ENCODE results near the gene MGME1.

The MGME1 gene

DNA sequence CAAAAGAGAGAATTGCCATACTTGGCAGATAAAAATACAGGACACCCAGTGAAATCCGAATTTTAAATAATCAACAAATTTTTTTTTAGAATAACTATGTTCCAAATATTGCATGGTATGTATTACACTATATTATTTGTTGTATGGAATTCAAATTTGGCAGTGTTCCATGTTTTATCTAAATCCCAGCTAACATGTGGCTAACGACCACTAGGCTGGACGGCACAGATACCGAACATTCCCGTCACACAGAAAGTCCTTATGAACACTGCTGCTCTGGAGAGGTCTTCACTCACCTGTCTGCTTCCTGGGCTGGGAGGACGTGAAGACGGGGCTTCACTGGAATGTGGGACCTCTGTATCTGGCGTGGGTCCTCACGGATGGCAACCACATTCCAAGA is 33.1 kb upstream of the MGME1 start:
- no peak for TF ChIP-seq SUZ12 (IDR thresholded peaks at IDR 0.05; ENCODE audit: extremely low read depth, insufficient read depth, insufficient read length)
- peaks cover 5% of the 10 kb centered on the region for H3K36me3 ChIP-seq (ENCODE audit: insufficient read depth, insufficient read length, low read length)
- peaks cover 12% of the 10 kb centered on the region for H3K4me1 ChIP-seq (ENCODE audit: insufficient read depth, insufficient read length)
- no peak for DNase-seq (ENCODE audit: low read depth, low spot score)
- no peak overlapping the region for H3K9ac ChIP-seq (ENCODE audit: insufficient read length, low read depth)
- no peak overlapping the region for H3K4me3 ChIP-seq (ENCODE audit: insufficient read length, low read depth)
- H3K9me3 ChIP-seq (ENCODE audit: insufficient read depth, low read length), result peaks cover 10% of the 10 kb centered on the region; the same call in 1 of the 2 replicates
- no peaks in the 10 kb centered on the region for H3K27me3 ChIP-seq (ENCODE audit: insufficient read depth, insufficient read length)

- TF ChIP-seq ZNF274 (IDR thresholded peaks at IDR 0.05; ENCODE audit: low read depth, low read length), result no peak
- TF ChIP-seq YY1 (IDR thresholded peaks at IDR 0.05; ENCODE audit: insufficient read depth, insufficient read length), result no peak
- no peak for TF ChIP-seq SUZ12 (IDR thresholded peaks at IDR 0.05; ENCODE audit: extremely low read depth, insufficient read depth, insufficient read length)
- Histone ChIP-seq H3K4me1 (ENCODE audit: insufficient read depth, insufficient read length) (peaks cover 12% of the 10 kb centered on the region), H3K4me3 (ENCODE audit: insufficient read length, low read depth) (no peak overlapping the region), H3K27me3 (ENCODE audit: insufficient read depth, insufficient read length) (no peaks in the 10 kb centered on the region), H3K9me3 (ENCODE audit: insufficient read depth, low read length) (peaks cover 5% of the 10 kb centered on the region; the same call in 1 of the 2 replicates), H3K36me3 (ENCODE audit: insufficient read depth, insufficient read length, low read length) (peaks cover 10% of the 10 kb centered on the region), H3K9ac (ENCODE audit: insufficient read length, low read depth) (no peak overlapping the region)
- no peak for DNase-seq (ENCODE audit: low read depth, low spot score)
Measured at GRCh38 chr20:17936286-17936760, 32.5 kb upstream of the MGME1 start.

GRCh38 chr20:17936761-17937732 is 31.8 kb upstream of the MGME1 start:
- Histone ChIP-seq H3K9me3 (ENCODE audit: insufficient read depth, low read length) (no peaks in the 10 kb centered on the region), H3K4me3 (ENCODE audit: insufficient read length, low read depth) (no peak overlapping the region), H3K36me3 (ENCODE audit: insufficient read depth, insufficient read length, low read length) (peaks cover 17% of the 10 kb centered on the region), H3K27me3 (ENCODE audit: insufficient read depth, insufficient read length) (no peaks in the 10 kb centered on the region), H3K9ac (ENCODE audit: insufficient read length, low read depth) (no peak overlapping the region), H3K4me1 (ENCODE audit: insufficient read depth, insufficient read length) (peaks cover 12% of the 10 kb centered on the region)
- TF ChIP-seq SUZ12 (IDR thresholded peaks at IDR 0.05; ENCODE audit: extremely low read depth, insufficient read depth, insufficient read length), result no peak
- no peak for DNase-seq (ENCODE audit: low read depth, low spot score)

DNA sequence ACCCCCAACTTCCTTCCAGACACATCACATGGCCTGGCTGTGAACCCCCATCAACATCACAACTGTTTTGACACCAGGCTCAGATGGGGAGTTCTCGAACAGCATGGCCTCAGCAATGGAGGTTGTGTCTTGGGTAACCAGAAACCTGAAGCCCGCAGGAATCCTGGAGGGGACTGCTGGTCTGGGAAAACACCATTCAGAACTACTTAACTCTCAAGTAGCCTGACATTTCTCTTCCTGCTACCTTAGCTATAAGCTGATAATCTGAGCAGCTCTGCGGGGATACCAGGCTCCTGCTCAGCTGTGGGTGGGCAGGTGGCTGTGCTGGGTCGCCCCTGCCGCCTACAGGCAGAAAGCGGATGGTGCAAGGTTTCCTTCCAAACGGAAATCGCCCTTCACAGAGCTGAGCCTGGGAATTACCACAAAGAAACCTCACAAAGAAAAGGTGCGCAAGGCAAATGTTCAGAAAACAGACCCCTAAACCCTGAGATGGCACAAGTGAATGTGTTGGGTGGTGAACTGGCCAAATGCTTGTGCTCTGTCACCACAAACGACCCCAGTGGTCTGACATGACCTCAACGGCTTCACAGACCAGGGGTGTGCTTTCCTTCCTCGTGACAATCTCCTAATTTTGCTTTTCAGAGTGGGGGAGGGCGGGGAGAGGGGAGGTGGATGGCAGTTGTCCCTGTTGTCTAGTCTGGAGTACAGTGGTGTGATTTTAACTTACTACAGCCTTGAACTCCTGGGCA is 29.8 kb upstream of the MGME1 start:
- TF ChIP-seq ZNF274 (IDR thresholded peaks at IDR 0.05; ENCODE audit: low read depth, low read length) (no peak), SUZ12 (IDR thresholded peaks at IDR 0.05; ENCODE audit: extremely low read depth, insufficient read depth, insufficient read length) (no peak), YY1 (IDR thresholded peaks at IDR 0.05; ENCODE audit: insufficient read depth, insufficient read length) (no peak)
- Histone ChIP-seq H3K36me3 (ENCODE audit: insufficient read depth, insufficient read length, low read length) (peaks cover 37% of the 10 kb centered on the region), H3K9ac (ENCODE audit: insufficient read length, low read depth) (peak overlapping the region; percentile 47), H3K4me1 (ENCODE audit: insufficient read depth, insufficient read length) (peaks cover 8% of the 10 kb centered on the region), H3K9me3 (ENCODE audit: insufficient read depth, low read length) (no peaks in the 10 kb centered on the region), H3K27me3 (ENCODE audit: insufficient read depth, insufficient read length) (no peaks in the 10 kb centered on the region), H3K4me3 (ENCODE audit: insufficient read length, low read depth) (no peak overlapping the region)
- peak; percentile 57 for DNase-seq (ENCODE audit: low read depth, low spot score)

- Histone ChIP-seq H3K27me3 (ENCODE audit: insufficient read depth, insufficient read length) (no peaks in the 10 kb centered on the region), H3K4me1 (ENCODE audit: insufficient read depth, insufficient read length) (peaks cover 8% of the 10 kb centered on the region), H3K9ac (ENCODE audit: insufficient read length, low read depth) (peak overlapping the region; percentile 6), H3K36me3 (ENCODE audit: insufficient read depth, insufficient read length, low read length) (peaks cover 39% of the 10 kb centered on the region), H3K9me3 (ENCODE audit: insufficient read depth, low read length) (no peaks in the 10 kb centered on the region), H3K4me3 (ENCODE audit: insufficient read length, low read depth) (no peak overlapping the region)
- no peak for DNase-seq (ENCODE audit: low read depth, low spot score)
- TF ChIP-seq ZNF274 (IDR thresholded peaks at IDR 0.05; ENCODE audit: low read depth, low read length) (no peak), YY1 (IDR thresholded peaks at IDR 0.05; ENCODE audit: insufficient read depth, insufficient read length) (no peak), SUZ12 (IDR thresholded peaks at IDR 0.05; ENCODE audit: extremely low read depth, insufficient read depth, insufficient read length) (no peak)
Measured at GRCh38 chr20:17939622-17940223, 29.1 kb upstream of the MGME1 start.

GRCh38 chr20:17940224-17940971 is 28.4 kb upstream of the MGME1 start:
- no peak for DNase-seq (ENCODE audit: low read depth, low spot score)
- no peaks in the 10 kb centered on the region for H3K27me3 ChIP-seq (ENCODE audit: insufficient read depth, insufficient read length)
- TF ChIP-seq YY1 (IDR thresholded peaks at IDR 0.05; ENCODE audit: insufficient read depth, insufficient read length) (no peak), ZNF274 (IDR thresholded peaks at IDR 0.05; ENCODE audit: low read depth, low read length) (no peak), SUZ12 (IDR thresholded peaks at IDR 0.05; ENCODE audit: extremely low read depth, insufficient read depth, insufficient read length) (no peak)
- H3K36me3 ChIP-seq (ENCODE audit: insufficient read depth, insufficient read length, low read length), result peaks cover 46% of the 10 kb centered on the region
- H3K4me3 ChIP-seq (ENCODE audit: insufficient read length, low read depth), result no peak overlapping the region
- H3K9ac ChIP-seq (ENCODE audit: insufficient read length, low read depth), result peak overlapping the region; percentile 6
- no peaks in the 10 kb centered on the region for H3K9me3 ChIP-seq (ENCODE audit: insufficient read depth, low read length)
- peaks cover 8% of the 10 kb centered on the region for H3K4me1 ChIP-seq (ENCODE audit: insufficient read depth, insufficient read length)

Data from NT2/D1 (cell line).